Measurements from ENCODE around the gene GBF1. TPM values are rescaled to one million over a fixed set of nuclear protein-coding genes. Genes with fewer than 3 reads are reported as not detected.

The GBF1 gene
- total RNA-seq, 4 donors from 2014 or later, result 31.4 to 64.2 (median 58.7) TPM

DNA sequence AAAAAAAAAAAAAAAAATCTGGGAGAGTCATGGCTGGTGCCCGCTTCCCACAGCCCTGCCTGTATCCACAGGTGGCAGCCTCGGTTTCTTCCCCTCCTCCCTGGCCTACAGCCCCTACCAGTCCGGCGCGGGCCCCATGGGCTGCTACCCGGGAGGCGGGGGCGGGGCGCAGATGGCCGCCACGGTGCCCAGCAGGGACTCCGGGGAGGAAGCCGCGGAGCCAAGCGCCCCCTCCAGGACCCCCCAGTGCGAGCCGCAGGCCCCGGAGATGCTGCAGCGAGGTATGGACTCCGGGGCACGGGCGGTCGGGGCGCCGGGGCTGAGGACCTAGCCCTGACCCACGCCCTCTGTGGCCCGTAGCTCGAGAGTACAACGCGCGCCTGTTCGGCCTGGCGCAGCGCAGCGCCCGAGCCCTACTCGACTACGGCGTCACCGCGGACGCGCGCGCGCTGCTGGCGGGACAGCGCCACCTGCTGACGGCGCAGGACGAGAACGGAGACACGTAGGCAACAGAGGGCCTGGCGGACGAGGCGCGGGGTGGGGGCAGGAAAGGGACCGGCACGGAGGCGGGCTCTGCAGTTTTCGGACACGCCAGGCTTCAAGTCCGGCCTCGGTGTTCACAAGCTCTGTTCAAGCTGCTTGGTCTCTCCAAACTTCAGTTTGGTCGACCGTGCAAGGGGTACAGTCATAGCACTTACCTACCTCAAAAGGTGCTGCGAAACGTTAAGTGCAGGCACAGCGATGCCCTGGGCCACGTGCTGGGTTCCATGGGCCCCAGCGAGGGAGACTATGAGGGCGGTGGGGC, 154.1 kb downstream of the GBF1 start:
- Histone ChIP-seq H3K9me3 (no peaks in the 10 kb centered on the region), H3K27me3 (no peaks in the 10 kb centered on the region), H3K36me3 (peaks cover 0 to 33% of the 10 kb centered on the region in 2 donors), H3K4me3 (peak overlapping the region; percentile 62 to 74 (median 73)), H3K4me1 (peaks cover 19% of the 10 kb centered on the region in 2 donors), H3K27ac (peak overlapping the region; percentile 82 to 96 (median 92))
- intact Hi-C loops (cut with DNase I; ENCODE audit: low total_unique reads) (loop anchor here (1.0 to 5.0 kb wide), 4 partner anchors 22 to 230 kb away; partner anchors contain the start of genes C10orf95 and PITX3), in situ Hi-C loops (cut with MboI; ENCODE audit: low sequenced_read_pairs in 4 of 4) (loop anchor here in 3 of 4 donors (10.0 to 25.0 kb wide), 2 partner anchors 185 to 188 kb away; no protein-coding TSS in a partner anchor)
- TF ChIP-seq, protein P1, sequence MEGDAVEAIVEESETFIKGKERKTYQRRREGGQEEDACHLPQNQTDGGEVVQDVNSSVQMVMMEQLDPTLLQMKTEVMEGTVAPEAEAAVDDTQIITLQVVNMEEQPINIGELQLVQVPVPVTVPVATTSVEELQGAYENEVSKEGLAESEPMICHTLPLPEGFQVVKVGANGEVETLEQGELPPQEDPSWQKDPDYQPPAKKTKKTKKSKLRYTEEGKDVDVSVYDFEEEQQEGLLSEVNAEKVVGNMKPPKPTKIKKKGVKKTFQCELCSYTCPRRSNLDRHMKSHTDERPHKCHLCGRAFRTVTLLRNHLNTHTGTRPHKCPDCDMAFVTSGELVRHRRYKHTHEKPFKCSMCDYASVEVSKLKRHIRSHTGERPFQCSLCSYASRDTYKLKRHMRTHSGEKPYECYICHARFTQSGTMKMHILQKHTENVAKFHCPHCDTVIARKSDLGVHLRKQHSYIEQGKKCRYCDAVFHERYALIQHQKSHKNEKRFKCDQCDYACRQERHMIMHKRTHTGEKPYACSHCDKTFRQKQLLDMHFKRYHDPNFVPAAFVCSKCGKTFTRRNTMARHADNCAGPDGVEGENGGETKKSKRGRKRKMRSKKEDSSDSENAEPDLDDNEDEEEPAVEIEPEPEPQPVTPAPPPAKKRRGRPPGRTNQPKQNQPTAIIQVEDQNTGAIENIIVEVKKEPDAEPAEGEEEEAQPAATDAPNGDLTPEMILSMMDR (IDR thresholded peaks at IDR 0.05 in 4 of 5, conservative IDR thresholded peaks at IDR 0.05 in 1 of 5), result peak; percentile 93 to 98 (median 97)
- peak; percentile 36 to 53 for TF ChIP-seq POLR2A (IDR thresholded peaks at IDR 0.05)
- peak; percentile 65 to 69 for ATAC-seq
- DNase-seq, result peak; percentile 67 to 85

DNA sequence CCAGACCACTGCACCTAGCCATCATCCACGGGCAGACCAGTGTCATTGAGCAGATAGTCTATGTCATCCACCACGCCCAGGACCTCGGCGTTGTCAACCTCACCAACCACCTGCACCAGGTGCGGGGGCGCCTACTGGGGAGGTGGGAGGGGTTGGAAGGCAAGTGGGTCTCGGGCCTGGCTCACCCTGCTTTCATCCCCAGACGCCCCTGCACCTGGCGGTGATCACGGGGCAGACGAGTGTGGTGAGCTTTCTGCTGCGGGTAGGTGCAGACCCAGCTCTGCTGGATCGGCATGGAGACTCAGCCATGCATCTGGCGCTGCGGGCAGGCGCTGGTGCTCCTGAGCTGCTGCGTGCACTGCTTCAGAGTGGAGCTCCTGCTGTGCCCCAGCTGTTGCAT, 154.7 kb downstream of the GBF1 start:
- Histone ChIP-seq H3K36me3 (peaks cover 0 to 33% of the 10 kb centered on the region in 2 donors), H3K9me3 (no peaks in the 10 kb centered on the region), H3K4me1 (peaks cover 14 to 19% of the 10 kb centered on the region in 2 donors), H3K4me3 (no peak overlapping the region), H3K27ac (peak overlapping the region in 2 of 4 donors; percentile 82 to 95), H3K27me3 (no peaks in the 10 kb centered on the region)
- TF ChIP-seq POLR2A (IDR thresholded peaks at IDR 0.05), result no peak
- TF ChIP-seq, protein P1 (IDR thresholded peaks at IDR 0.05 in 4 of 5, conservative IDR thresholded peaks at IDR 0.05 in 1 of 5), result no peak
- in situ Hi-C loops (cut with MboI; ENCODE audit: low sequenced_read_pairs in 4 of 4) (no loop called here), intact Hi-C loops (cut with DNase I; ENCODE audit: low total_unique reads) (no loop called here)
- DNase-seq (no peak), ATAC-seq (no peak)

DNA sequence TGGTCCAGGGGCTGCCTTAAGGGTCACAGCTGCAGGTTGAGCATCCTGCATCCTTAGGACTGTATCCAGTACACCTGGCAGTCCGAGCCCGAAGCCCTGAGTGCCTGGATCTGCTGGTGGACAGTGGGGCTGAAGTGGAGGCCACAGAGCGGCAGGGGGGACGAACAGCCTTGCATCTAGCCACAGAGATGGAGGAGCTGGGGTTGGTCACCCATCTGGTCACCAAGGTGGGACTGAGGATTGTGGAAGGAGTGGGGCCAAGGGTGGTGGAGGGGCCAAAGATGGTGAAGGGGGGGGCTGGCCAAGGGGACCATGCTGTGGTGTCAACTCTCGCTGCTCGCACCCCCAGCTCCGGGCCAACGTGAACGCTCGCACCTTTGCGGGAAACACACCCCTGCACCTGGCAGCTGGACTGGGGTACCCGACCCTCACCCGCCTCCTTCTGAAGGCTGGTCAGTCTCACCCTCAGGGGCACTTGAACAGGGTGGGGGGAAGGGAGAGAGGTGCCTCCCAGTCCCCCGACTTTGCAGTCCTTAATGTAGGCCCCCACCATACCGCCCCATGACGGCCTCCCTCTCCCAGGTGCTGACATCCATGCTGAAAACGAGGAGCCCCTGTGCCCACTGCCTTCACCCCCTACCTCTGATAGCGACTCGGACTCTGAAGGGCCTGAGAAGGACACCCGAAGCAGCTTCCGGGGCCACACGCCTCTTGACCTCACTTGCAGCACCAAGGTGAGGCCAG, 155.4 kb downstream of the GBF1 start:
- no peak for ATAC-seq
- Histone ChIP-seq H3K9me3 (no peaks in the 10 kb centered on the region), H3K27ac (no peak overlapping the region), H3K4me1 (peaks cover 12 to 19% of the 10 kb centered on the region in 2 donors), H3K27me3 (no peaks in the 10 kb centered on the region), H3K4me3 (no peak overlapping the region), H3K36me3 (peaks cover 0 to 33% of the 10 kb centered on the region in 2 donors)
- DNase-seq, result no peak
- intact Hi-C loops (cut with DNase I; ENCODE audit: low total_unique reads), result no loop called here
- in situ Hi-C loops (cut with MboI; ENCODE audit: low sequenced_read_pairs in 4 of 4), result no loop called here
- TF ChIP-seq, protein P1 (IDR thresholded peaks at IDR 0.05 in 4 of 5, conservative IDR thresholded peaks at IDR 0.05 in 1 of 5), result no peak
- no peak for TF ChIP-seq POLR2A (IDR thresholded peaks at IDR 0.05)

DNA sequence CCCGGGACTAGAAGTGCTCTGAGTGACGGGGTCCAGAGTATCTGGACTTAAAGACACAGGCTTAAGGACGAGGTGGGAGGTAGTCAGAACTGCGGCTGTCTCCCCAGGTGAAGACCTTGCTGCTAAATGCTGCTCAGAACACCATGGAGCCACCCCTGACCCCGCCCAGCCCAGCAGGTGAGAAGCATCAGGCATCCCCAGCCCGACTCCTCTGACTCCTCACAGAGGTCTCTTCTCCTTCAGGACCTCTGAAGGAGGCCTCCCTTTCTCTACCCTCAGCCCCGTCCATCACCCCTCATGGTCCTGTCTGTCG, 156.0 kb downstream of the GBF1 start:
- ATAC-seq, result no peak
- Histone ChIP-seq H3K36me3 (peaks cover 0 to 33% of the 10 kb centered on the region in 2 donors), H3K4me1 (peaks cover 10 to 14% of the 10 kb centered on the region in 2 donors), H3K27ac (no peak overlapping the region), H3K27me3 (no peaks in the 10 kb centered on the region), H3K4me3 (no peak overlapping the region), H3K9me3 (no peaks in the 10 kb centered on the region)
- in situ Hi-C loops (cut with MboI; ENCODE audit: low sequenced_read_pairs in 4 of 4), result no loop called here
- DNase-seq, result no peak
- TF ChIP-seq, protein P1 (IDR thresholded peaks at IDR 0.05 in 4 of 5, conservative IDR thresholded peaks at IDR 0.05 in 1 of 5), result no peak
- no peak for TF ChIP-seq POLR2A (IDR thresholded peaks at IDR 0.05)
- intact Hi-C loops (cut with DNase I; ENCODE audit: low total_unique reads), result no loop called here

All from gastrocnemius medialis (tissue), 4 donors.